ENCODE measurements around the gene CRHR1. TPM values are rescaled to one million over a fixed set of nuclear protein-coding genes. Genes with fewer than 3 reads are reported as not detected.

Gene CRHR1
- polyA plus RNA-seq, 1 donor (not counting 4 experiments of a cell fraction or from before 2014, with no cell fraction given), result not detected

- no peak for TF ChIP-seq EZH2 (IDR thresholded peaks at IDR 0.05; ENCODE audit: low read length)
- TF ChIP-seq CTCF (optimal IDR thresholded peaks at IDR 0.05 in 1 of 3, IDR thresholded peaks at IDR 0.05 in 1 of 3, conservative IDR thresholded peaks at IDR 0.05 in 1 of 3; ENCODE audit: extremely low read depth in 1 of 3, insufficient read depth in 2 of 3, low read length in 3 of 3), result no peak
- H3K9me3 ChIP-seq (ENCODE audit: control insufficient read depth, low read depth, low read length), result no peaks in the 10 kb centered on the region
- no peak overlapping the region for H2AFZ ChIP-seq (ENCODE audit: control insufficient read depth, low read length)
- peaks cover 7% of the 10 kb centered on the region for H3K27me3 ChIP-seq (ENCODE audit: control insufficient read depth, extremely low read depth, insufficient read depth, low read length)
- H3K4me3 ChIP-seq (ENCODE audit: control insufficient read depth in 2 of 3, extremely low read depth in 1 of 3, insufficient read depth in 2 of 3, low read depth in 1 of 3, low read length in 3 of 3), result no peak overlapping the region
- H3K27ac ChIP-seq (ENCODE audit: control insufficient read depth, insufficient read depth, low read length), result no peak overlapping the region
- H4K20me1 ChIP-seq (ENCODE audit: control insufficient read depth, extremely low read depth, insufficient read depth, low read length), result no peaks in the 10 kb centered on the region
- DNase-seq (ENCODE audit: low read depth, low spot score) (no peak), FAIRE-seq (no peak)
- no peaks in the 10 kb centered on the region for H3K9me1 ChIP-seq (ENCODE audit: control insufficient read depth, extremely low read depth, insufficient read depth, low read length)
- H3K36me3 ChIP-seq (ENCODE audit: control insufficient read depth in 2 of 2, extremely low read depth in 1 of 2, insufficient read depth in 2 of 2, low read length in 2 of 2), result no peaks in the 10 kb centered on the region
- H3K4me1 ChIP-seq (ENCODE audit: control insufficient read depth, extremely low read depth, insufficient read depth, low read length), result no peaks in the 10 kb centered on the region
- no peak overlapping the region for H3K4me2 ChIP-seq (ENCODE audit: control insufficient read depth, extremely low read depth, insufficient read depth, low read depth, low read length)
- H3K79me2 ChIP-seq (ENCODE audit: control insufficient read depth, insufficient read depth, low read length), result no peaks in the 10 kb centered on the region
- no peak overlapping the region for H3K9ac ChIP-seq (ENCODE audit: control insufficient read depth, extremely low read depth, insufficient read depth, low read length)
- dilution Hi-C loops (cut with MboI; ENCODE audit: extremely low pct_ligation_motif_present, low sequenced_read_pairs), result no loop called here
Observed at GRCh38 chr17:45801421-45801820, 17.3 kb downstream of the CRHR1 start.

GRCh38 chr17:45808845-45809244 lies 24.7 kb downstream of the CRHR1 start:
- Histone ChIP-seq H2AFZ (ENCODE audit: control insufficient read depth, low read length) (no peak overlapping the region), H3K9ac (ENCODE audit: control insufficient read depth, extremely low read depth, insufficient read depth, low read length) (no peak overlapping the region), H3K27me3 (ENCODE audit: control insufficient read depth, extremely low read depth, insufficient read depth, low read length) (peaks cover 5% of the 10 kb centered on the region), H3K9me1 (ENCODE audit: control insufficient read depth, extremely low read depth, insufficient read depth, low read length) (no peaks in the 10 kb centered on the region), H3K9me3 (ENCODE audit: control insufficient read depth, low read depth, low read length) (no peaks in the 10 kb centered on the region), H3K4me2 (ENCODE audit: control insufficient read depth, extremely low read depth, insufficient read depth, low read depth, low read length) (no peak overlapping the region), H3K4me1 (ENCODE audit: control insufficient read depth, extremely low read depth, insufficient read depth, low read length) (no peaks in the 10 kb centered on the region), H3K27ac (ENCODE audit: control insufficient read depth, insufficient read depth, low read length) (no peak overlapping the region), H3K79me2 (ENCODE audit: control insufficient read depth, insufficient read depth, low read length) (no peaks in the 10 kb centered on the region), H4K20me1 (ENCODE audit: control insufficient read depth, extremely low read depth, insufficient read depth, low read length) (no peaks in the 10 kb centered on the region), H3K4me3 (ENCODE audit: control insufficient read depth in 2 of 3, extremely low read depth in 1 of 3, insufficient read depth in 2 of 3, low read depth in 1 of 3, low read length in 3 of 3) (no peak overlapping the region), H3K36me3 (ENCODE audit: control insufficient read depth in 2 of 2, extremely low read depth in 1 of 2, insufficient read depth in 2 of 2, low read length in 2 of 2) (no peaks in the 10 kb centered on the region)
- TF ChIP-seq CTCF (optimal IDR thresholded peaks at IDR 0.05 in 1 of 3, IDR thresholded peaks at IDR 0.05 in 1 of 3, conservative IDR thresholded peaks at IDR 0.05 in 1 of 3; ENCODE audit: extremely low read depth in 1 of 3, insufficient read depth in 2 of 3, low read length in 3 of 3) (no peak), EZH2 (IDR thresholded peaks at IDR 0.05; ENCODE audit: low read length) (no peak)
- dilution Hi-C loops (cut with MboI; ENCODE audit: extremely low pct_ligation_motif_present, low sequenced_read_pairs), result no loop called here
- no peak for FAIRE-seq
- no peak for DNase-seq (ENCODE audit: low read depth, low spot score)

Data from keratinocyte (primary cell).